IMR-90 (cell line): ENCODE data around the gene TULP4. TPM values are rescaled to one million over a fixed set of nuclear protein-coding genes. Genes with fewer than 3 reads are reported as not detected.

ENCODE experiments used
- ATAC-seq: fragments of 200-7000 bp; cut with Tn5 transposase; 2 replicates; pipeline ENCODE4 v1.9.1; 2020; ENCODE audit warnings: low read depth, mild to moderate bottlenecking, moderate library complexity
- BruUV-seq: library from RNA; stranded (reverse); fragments of 400-500 nt; replicated peaks from 2 replicates; lab custom pipeline; 2021; lab: Mats Ljungman, UMichigan
- CTCF ChIA-PET: fragments of 300-600 bp; formaldehyde crosslinking; extraction: SDS; loops from one replicate; lab custom pipeline; 2021; ENCODE audit warnings: antibody characterized with exemption; lab: Yijun Ruan, JAX
- POLR2A ChIA-PET: fragments of 300-600 bp; sonication (Branson Sonifier 250); formaldehyde crosslinking; loops from one replicate; lab custom pipeline; 2022; ENCODE audit warnings: antibody characterized with exemption; ENCODE audit not compliant: unreplicated experiment; lab: Charles Lee
- DNase-seq: peaks from one replicate; pipeline ENCODE4 v3.0.0; 2013
- H2AFZ ChIP-seq: replicated peaks from 2 replicates; pipeline ENCODE3; 2013; ENCODE audit warnings: low read length, mild to moderate bottlenecking; ENCODE audit not compliant: poor library complexity
- H2AK5ac ChIP-seq: 2 replicates; pipeline ENCODE4 v1.6.1; 2013; ENCODE audit warnings: low read depth, low read length, inconsistent platforms
- H2AK9ac ChIP-seq: replicated peaks from 2 replicates; pipeline ENCODE3; 2013; ENCODE audit warnings: mild to moderate bottlenecking, low read depth, low read length, moderate library complexity; ENCODE audit not compliant: poor library complexity
- H2BK120ac ChIP-seq: 2 replicates; pipeline ENCODE4 v1.6.1; 2013; ENCODE audit warnings: low read depth, low read length, inconsistent platforms
- H2BK15ac ChIP-seq: 3 replicates; pipeline ENCODE4 v1.6.1; 2013; ENCODE audit warnings: low read depth, low read length, inconsistent platforms
- H2BK20ac ChIP-seq: 2 replicates; pipeline ENCODE4 v1.6.1; 2013; ENCODE audit warnings: low read depth, mild to moderate bottlenecking, inconsistent platforms, low read length, moderate library complexity
- H2BK5ac ChIP-seq: 2 replicates; pipeline ENCODE4 v1.6.1; 2013; ENCODE audit warnings: mild to moderate bottlenecking, low read depth, low read length, inconsistent platforms; ENCODE audit not compliant: poor library complexity, severe bottlenecking
- H3K14ac ChIP-seq: replicated peaks from 2 replicates; pipeline ENCODE4 v1.6.1; 2013; ENCODE audit warnings: low read depth, low read length, inconsistent platforms
- H3K18ac ChIP-seq: 2 replicates; pipeline ENCODE4 v1.6.1; 2013; ENCODE audit warnings: low read depth, low read length, control low read depth
- H3K23ac ChIP-seq: 2 replicates; pipeline ENCODE4 v1.6.1; 2013; ENCODE audit warnings: low read depth, low read length, inconsistent platforms
- H3K27ac ChIP-seq: 2 replicates; pipeline ENCODE4 v1.5.1; 2013; ENCODE audit warnings: mild to moderate bottlenecking, control low read depth, low read length; ENCODE audit not compliant: insufficient read depth
- H3K27me3 ChIP-seq: 2 replicates; pipeline ENCODE4 v1.6.1; 2013; ENCODE audit warnings: low read length; ENCODE audit not compliant: control insufficient read depth, insufficient read depth
- H3K36me3 ChIP-seq: 2 replicates; pipeline ENCODE4 v1.6.1; 2013; ENCODE audit warnings: low read length, mixed read lengths; ENCODE audit not compliant: control insufficient read depth, insufficient read depth
- H3K4ac ChIP-seq: 2 replicates; pipeline ENCODE4 v1.6.1; 2013; ENCODE audit warnings: low read depth, low read length, inconsistent platforms
- H3K4me1 ChIP-seq: 2 replicates; pipeline ENCODE4 v1.6.1; 2013; ENCODE audit warnings: low read length, mixed read lengths; ENCODE audit not compliant: control insufficient read depth, insufficient read depth
- H3K4me2 ChIP-seq: 2 replicates; pipeline ENCODE4 v1.6.1; 2013; ENCODE audit warnings: low read depth, mild to moderate bottlenecking, control low read depth, low read length, moderate library complexity
- H3K4me3 ChIP-seq: 2 replicates; pipeline ENCODE4 v1.5.1; 2013; ENCODE audit warnings: low read depth, mild to moderate bottlenecking, control low read depth, low read length, moderate library complexity; ENCODE audit not compliant: insufficient read depth
- H3K56ac ChIP-seq: 2 replicates; pipeline ENCODE4 v1.6.1; 2013; ENCODE audit warnings: low read length, inconsistent platforms; ENCODE audit not compliant: insufficient read depth; ENCODE audit errors: extremely low read depth
- H3K79me1 ChIP-seq, 2 experiments: 2 replicates each; pipeline ENCODE4 v1.6.1; 2013; ENCODE audit warnings: low read length in 2 of 2, inconsistent platforms in 1 of 2, low read depth in 1 of 2
- H3K9ac ChIP-seq: 2 replicates; pipeline ENCODE4 v1.6.1; 2013; ENCODE audit warnings: low read depth, low read length, control low read depth
- H3K9me1 ChIP-seq: 2 replicates; pipeline ENCODE4 v1.6.1; 2013; ENCODE audit warnings: low read length, inconsistent platforms; ENCODE audit not compliant: insufficient read depth
- H3K9me3 ChIP-seq: 2 replicates; pipeline ENCODE4 v1.6.1; 2013; ENCODE audit warnings: low read length; ENCODE audit not compliant: control insufficient read depth, insufficient read depth
- H4K20me1 ChIP-seq: 2 replicates; pipeline ENCODE4 v1.6.1; 2013; ENCODE audit warnings: low read length, inconsistent platforms; ENCODE audit not compliant: insufficient read depth
- H4K5ac ChIP-seq: 2 replicates; pipeline ENCODE4 v1.6.1; 2013; ENCODE audit warnings: mild to moderate bottlenecking, low read depth, low read length, control low read depth
- H4K8ac ChIP-seq, 2 experiments: 2 replicates each; pipeline ENCODE4 v1.6.1; 2013; ENCODE audit warnings: low read depth in 2 of 2, low read length in 2 of 2, control low read depth in 1 of 2, inconsistent platforms in 1 of 2
- H4K91ac ChIP-seq: 2 replicates; pipeline ENCODE4 v1.6.1; 2013; ENCODE audit warnings: low read depth, low read length, inconsistent platforms; ENCODE audit not compliant: insufficient read depth
- CHD1 ChIP-seq: IDR thresholded peaks from 2 replicates; pipeline ENCODE4 v1.6.1; 2012; ENCODE audit warnings: low read depth, low read length, improper control_type of control experiment
- CTCF ChIP-seq: conservative IDR thresholded peaks from 2 replicates; pipeline ENCODE4 v1.5.1; 2012; ENCODE audit warnings: mild to moderate bottlenecking, low read depth, low read length, improper control_type of control experiment
- ELK1 ChIP-seq: fragments of 150-350 bp; IDR thresholded peaks from 2 replicates; pipeline ENCODE4 v1.6.1; 2016; ENCODE audit warnings: low read depth, mild to moderate bottlenecking, low read length, moderate library complexity, borderline replicate concordance
- FOS ChIP-seq: fragments of 150-350 bp; IDR thresholded peaks from 2 replicates; pipeline ENCODE4 v1.6.1; 2016; ENCODE audit warnings: low read depth, low read length
- MAFK ChIP-seq: IDR thresholded peaks from 2 replicates; pipeline ENCODE4 v1.6.1; 2012; ENCODE audit warnings: low read depth, low read length, improper control_type of control experiment
- RCOR1 ChIP-seq: IDR thresholded peaks from 2 replicates; pipeline ENCODE4 v1.6.1; 2012; ENCODE audit warnings: mild to moderate bottlenecking, low read length, improper control_type of control experiment; ENCODE audit not compliant: insufficient replicate concordance
- SMC3 ChIP-seq: fragments of 150-350 bp; IDR thresholded peaks from 2 replicates; pipeline ENCODE4 v1.6.1; 2016; ENCODE audit warnings: low read depth, mild to moderate bottlenecking, antibody characterized with exemption, low read length, moderate library complexity
- dilution Hi-C: fragments of 300-500 bp; cut with HindIII; formaldehyde crosslinking; loops from one replicate; pipeline ENCODE4 v1.14.3; 2018; ENCODE audit warnings: low sequenced_read_pairs; ENCODE audit not compliant: unreplicated experiment
- in situ Hi-C: fragments of 300-500 bp; cut with MboI; formaldehyde crosslinking; loops from 3 replicates; pipeline ENCODE4 v1.14.3; 2019; ENCODE audit warnings: low sequenced_read_pairs, inconsistent platforms, mixed read lengths
- intact Hi-C: fragments of 100-400 bp; cut with micrococcal nuclease; formaldehyde crosslinking; loops from 2 replicates; pipeline ENCODE4 v1.10.0; 2022
- polyA plus RNA-seq, 3 experiments: library from polyadenylated mRNA; depleted of rRNA; stranded (reverse); fragments of >200 nt; gene quantifications; 2 replicates each; pipeline ENCODE4 v1.2.3, GENCODE V29; 2012; ENCODE audit warnings: low replicate concordance in 1 of 3
- total RNA-seq: library from RNA; depleted of rRNA; stranded (reverse); fragments of >200 nt; gene quantifications from 2 replicates; pipeline ENCODE4 v1.2.3, GENCODE V29; 2012
- TF ChIP-seq, protein P1 (sequence below): fragments of 150-350 bp; IDR thresholded peaks from 2 replicates; pipeline ENCODE4 v1.6.1; 2017; ENCODE audit warnings: mild to moderate bottlenecking, antibody characterized with exemption, low read length, low read depth

Gene TULP4
- total and polyA plus RNA-seq, 2 of the 4 experiments (the other 2 are of a cell fraction), result 8.1 to 30.6 TPM

DNA sequence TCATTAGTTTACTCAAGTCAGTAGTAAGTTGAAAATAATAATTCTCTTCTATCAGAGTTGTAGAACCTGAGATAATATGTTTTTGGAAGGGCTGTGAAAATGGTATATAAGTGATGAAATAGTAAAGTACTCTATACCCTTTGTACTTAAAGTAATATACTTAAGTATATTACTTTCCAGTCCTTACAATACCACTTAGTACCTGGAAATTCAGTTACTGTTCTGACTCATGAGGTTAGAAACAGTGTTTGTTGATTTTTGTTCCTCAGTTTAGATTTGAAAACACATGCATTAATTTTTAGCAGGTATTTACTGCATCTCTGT, 10.1 kb downstream of the TULP4 start:
- Histone ChIP-seq H4K91ac (no peak overlapping the region), H3K36me3 (no peaks in the 10 kb centered on the region), H3K9me1 (peaks cover 15% of the 10 kb centered on the region), H3K4me3 (no peak overlapping the region), H4K5ac (no peak overlapping the region), H3K9ac (no peak overlapping the region), H3K23ac (no peak overlapping the region), H2BK15ac (no peak overlapping the region), H2AK9ac (no peak overlapping the region), H2BK120ac (no peak overlapping the region), H3K18ac (no peak overlapping the region), H3K79me1 (peaks cover 21 to 48% of the 10 kb centered on the region in 2 experiments), H3K56ac (no peak overlapping the region), H3K14ac (no peak overlapping the region), H2AK5ac (no peak overlapping the region), H4K20me1 (peaks cover 17% of the 10 kb centered on the region), H4K8ac (no peak overlapping the region), H3K4me2 (no peak overlapping the region), H3K9me3 (no peaks in the 10 kb centered on the region), H3K27me3 (no peaks in the 10 kb centered on the region), H3K4me1 (peaks cover 11% of the 10 kb centered on the region), H3K27ac (no peak overlapping the region), H2AFZ (no peak overlapping the region), H3K4ac (no peak overlapping the region), H2BK20ac (no peak overlapping the region), H2BK5ac (no peak overlapping the region)
- no peak for TF ChIP-seq ELK1
- no peak for TF ChIP-seq CHD1
- no peak for TF ChIP-seq MAFK
- no peak for TF ChIP-seq FOS
- TF ChIP-seq, protein P1, sequence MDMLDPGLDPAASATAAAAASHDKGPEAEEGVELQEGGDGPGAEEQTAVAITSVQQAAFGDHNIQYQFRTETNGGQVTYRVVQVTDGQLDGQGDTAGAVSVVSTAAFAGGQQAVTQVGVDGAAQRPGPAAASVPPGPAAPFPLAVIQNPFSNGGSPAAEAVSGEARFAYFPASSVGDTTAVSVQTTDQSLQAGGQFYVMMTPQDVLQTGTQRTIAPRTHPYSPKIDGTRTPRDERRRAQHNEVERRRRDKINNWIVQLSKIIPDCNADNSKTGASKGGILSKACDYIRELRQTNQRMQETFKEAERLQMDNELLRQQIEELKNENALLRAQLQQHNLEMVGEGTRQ, result no peak
- TF ChIP-seq SMC3, result no peak
- TF ChIP-seq RCOR1, result no peak
- no peak for TF ChIP-seq CTCF
- DNase-seq (no peak), ATAC-seq (no peak)
- no TSS peak for BruUV-seq
- dilution Hi-C loops, result no loop called here
- intact Hi-C loops, result no loop called here
- ChIA-PET CTCF (no interaction called here), POLR2A (no interaction called here)
- in situ Hi-C loops, result no loop called here
